Activated effector memory CD4-positive, alpha-beta T cell treated with Interleukin-2 at 50 U/mL for 16 hours (primary cell): ENCODE results near the gene SLC5A2.
"Not testable (repeated sequence)": the region's sequence is repeated elsewhere in the genome, so short reads cannot be mapped to it uniquely, and the experiment has no call there.

Experiments used
- DNase-seq: peaks from one replicate; pipeline ENCODE4 v3.0.0-alpha.2; 2020

SLC5A2 gene

DNA sequence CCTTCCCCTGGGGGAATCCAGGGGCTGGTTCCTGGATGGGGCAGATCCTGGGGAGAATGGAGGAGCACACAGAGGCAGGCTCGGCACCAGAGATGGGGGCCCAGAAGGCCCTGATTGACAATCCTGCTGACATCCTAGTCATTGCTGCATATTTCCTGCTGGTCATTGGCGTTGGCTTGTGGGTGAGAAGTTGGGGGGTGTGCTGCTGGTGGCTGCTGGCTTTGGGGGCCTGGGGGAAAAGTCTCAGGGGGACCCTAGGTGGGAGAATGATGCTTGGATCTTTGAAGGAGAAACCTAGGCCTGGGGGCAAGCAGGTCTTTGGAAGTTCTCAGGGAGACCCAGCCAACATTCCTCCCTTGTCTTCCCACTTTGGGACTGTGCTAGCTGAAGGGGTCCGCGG lies at the start of gene SLC5A2:
SLC5A2 (plus strand) TSS at position 43 of the 400 bp plus-strand sequence; CDS start at position 57, 14 bp downstream.
- DNase-seq, result no peak

DNA sequence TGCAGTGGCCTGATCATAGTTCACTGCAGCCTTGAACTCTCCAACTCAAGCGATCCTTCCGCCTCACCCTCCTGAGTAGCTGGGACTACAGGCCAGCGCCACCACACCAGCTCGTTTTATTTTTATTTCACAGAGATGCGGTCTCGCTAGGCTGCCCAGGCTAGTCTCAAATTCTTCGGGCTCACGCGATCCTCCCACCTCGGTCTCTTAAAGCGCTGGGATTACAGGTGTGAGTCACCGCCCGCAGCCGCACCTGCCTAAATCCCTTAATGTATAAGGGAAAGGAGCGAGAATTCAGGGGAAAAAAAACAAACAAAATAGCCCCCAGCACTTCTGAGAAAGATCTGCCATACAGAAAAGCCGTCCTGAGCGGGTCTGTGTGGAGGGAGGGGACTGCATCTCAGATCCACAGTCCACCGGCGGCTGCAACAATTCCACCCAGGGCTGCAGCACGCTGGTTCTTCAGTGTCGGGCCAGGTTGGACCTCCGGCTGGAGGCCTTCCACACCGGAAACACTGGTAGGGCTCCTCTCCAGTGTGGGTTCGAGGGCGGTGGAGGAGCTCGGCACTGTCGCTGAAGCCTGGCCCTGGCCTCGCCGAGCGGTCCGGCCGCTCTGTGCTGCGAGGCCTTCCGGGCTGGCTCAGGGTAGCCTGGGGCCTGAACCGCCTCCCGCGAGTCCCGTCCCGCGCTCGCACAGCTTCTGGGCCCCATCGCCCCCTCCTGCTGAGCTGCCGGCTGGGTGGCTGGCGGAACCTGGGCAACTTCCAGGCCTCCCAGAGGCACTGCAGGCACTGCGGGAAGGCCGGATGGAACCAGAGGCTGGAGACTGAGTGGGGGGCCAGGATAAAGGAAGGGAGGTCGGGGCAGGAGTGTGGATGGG lies 47.3 kb upstream of the SLC5A2 start:
- DNase-seq, result no peak

DNA sequence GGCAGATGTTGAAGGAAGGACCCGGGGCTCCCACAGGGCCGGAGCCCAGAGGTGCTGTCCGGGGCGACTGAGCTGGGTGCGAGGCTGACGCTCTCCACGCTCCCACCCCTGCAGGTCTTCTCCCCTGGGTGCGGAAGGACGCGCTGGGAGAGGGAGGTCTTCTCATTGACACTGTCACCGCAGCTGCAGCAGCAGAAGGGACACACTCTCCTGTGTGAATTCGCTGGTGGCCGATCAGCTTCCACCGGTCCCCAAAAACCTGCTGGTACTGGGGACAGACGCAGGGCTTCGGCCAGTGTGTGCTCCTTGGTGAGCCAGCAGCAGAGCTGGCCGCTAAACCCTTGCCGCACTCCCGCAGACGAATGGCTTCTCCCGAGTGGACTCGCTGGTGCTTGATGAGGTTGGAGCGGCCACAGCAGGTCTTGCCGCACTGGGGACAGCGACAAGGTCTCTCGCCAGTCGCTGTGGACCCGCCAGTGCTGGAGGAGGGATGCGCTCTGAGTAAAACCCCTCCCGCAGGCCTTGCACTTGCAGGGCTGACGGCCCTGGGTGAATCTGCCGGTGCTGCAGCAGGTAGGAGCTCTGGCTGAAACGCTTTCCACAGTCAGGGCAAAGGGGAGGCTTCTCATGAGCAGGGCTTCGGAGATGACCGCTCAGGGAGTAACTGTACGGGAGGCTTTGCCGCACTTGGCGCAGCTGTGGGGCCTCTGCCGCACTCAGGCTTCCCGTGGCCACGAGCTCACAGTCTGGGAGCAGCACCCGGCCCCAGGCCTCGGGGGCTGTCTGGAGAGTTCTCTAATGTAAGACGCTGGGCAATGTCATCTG lies 46.5 kb upstream of the SLC5A2 start:
- DNase-seq, result no peak

DNA sequence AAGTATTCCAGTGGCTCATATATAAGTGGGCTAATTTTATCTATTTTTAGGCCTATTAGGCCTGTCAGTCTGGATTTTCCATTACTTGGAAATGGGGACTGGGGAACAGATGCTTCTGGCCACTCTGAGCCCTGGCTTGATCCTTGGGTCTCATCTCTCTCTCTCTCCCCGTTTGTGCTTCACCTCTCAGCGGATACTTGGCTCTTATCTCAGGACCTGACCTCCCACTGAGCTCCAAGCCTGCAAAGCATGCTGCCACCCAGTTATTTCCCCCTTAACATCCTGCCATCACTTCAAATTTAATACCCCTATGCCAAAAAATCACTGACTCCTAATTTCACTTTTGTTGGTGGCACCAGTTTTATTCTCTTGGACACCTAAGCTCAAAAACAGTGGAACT lies 44.5 kb upstream of the SLC5A2 start:
- no peak for DNase-seq

DNA sequence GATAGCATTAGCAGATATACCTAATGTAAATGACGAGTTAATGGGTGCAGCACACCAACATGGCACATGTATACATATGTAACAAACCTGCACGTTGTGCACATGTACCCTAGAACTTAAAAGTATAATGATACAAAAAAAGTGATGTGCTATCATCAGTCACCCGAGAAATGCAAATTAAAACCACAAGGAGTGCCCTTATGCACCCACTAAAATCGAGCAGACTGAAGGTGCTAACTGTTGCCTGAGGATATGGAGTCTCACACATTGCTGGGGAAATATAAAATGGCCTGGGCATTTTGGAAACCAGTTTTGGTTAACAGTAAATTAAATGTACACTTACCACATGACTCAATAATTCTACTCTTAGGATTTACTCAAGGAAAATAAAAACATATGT lies 43.9 kb upstream of the SLC5A2 start:
- not testable (repeated sequence) for DNase-seq

DNA sequence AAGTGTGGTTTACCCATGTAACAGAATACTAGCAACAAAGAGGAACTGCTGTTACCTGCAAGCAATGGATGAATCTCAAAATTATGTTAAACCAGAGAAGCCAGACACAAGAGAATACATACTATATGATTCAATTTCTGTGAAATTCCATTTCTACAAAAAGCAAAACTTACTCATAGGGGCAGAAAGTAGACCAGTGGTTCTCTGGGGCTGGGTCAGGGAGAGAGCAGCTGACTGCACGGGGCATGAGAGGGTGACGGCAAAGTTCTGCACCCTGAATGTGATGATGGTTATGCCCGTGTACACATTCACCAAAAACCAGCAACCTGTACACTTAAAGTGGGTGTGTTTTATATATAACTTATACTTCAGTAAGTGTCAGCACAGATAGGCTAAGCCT lies 43.4 kb upstream of the SLC5A2 start:
- DNase-seq, result no peak

DNA sequence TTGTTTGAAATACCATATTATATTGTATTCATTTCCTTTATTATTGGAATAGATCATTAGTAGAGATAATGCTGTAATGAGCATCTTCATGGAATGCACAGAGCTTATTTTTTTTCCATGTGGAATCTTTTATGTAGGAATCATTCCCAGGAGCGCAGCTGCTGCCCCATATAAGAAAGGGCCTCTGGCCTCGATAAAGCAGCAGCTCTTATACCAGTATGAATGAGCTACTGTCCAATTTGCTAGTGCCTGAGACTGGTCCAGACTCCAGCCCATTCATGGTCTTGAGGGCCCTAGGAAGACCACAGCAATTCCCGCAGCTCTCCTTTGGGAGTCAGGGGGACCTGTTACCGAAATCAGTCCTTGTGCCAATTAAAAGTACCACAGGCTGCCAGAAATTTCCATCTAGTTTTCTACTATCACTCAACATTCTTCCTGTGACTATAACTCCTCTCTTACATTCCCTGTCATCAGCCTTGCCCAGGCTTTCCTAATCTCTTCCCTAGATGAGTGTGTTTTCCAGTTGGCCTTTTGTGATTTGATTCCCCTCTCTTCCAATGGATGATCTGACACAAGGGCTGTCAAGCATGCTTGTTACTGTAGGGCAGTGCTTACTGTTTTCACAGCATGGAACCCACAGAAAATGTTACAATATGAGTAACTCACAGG lies 42.3 kb upstream of the SLC5A2 start:
- DNase-seq, result no peak

DNA sequence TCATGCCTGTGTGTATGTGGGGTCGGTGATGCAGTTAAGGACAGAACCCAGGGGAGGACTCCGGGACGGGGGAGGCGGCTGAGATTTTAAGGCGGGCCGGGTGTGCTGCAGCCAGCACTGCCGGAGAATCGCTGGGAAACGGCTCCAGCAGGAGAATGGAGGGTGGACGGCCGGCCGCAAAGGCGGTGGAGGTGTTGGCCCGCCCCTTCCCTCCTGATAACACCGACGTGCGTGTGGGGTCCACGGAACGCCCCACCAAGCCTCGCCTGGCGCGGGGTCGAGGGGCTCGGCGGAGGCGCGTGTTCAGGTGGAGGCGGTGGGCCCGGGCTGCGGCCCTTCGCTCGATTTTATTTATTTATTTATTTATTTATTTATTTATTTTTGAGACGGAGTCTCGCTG lies 41.0 kb upstream of the SLC5A2 start:
- no peak for DNase-seq

DNA sequence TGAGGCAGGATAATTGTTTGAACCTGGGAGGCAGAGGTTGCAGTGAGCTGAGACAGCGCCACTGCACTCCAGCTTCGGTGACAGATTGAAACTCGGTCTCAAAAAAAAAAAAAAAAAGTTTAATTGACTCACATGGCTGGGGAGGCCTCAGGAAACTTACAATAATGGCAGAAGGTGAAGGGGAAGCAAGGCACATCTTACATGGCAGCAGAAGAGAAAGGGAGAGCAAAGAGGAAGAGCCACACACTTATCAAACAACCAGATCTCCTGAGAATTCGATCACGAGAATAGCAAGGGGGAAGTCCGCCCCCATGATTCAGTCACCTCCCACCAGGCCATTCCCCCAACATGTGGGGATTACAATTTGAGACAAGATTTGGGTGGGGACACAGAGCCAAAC lies 37.0 kb upstream of the SLC5A2 start:
- not testable (repeated sequence) for DNase-seq

DNA sequence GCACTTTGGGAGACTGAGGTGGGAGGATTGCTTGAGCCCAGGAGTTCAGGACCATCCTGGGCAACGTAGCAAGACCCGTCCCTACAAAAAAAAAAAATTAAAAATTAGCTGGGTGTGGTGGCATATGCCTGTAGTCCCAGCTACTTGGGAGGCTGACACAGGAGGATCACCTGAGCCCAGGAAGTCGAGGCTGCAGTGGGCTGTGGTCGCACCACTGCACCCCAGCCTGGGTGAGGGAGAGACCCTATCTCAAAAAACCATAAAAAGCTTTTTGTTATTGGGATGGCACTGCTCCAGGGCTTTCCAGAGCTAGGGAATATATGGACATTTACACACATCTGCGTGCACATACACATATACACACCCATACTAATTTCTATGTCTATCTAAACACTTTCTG lies 31.7 kb upstream of the SLC5A2 start:
- DNase-seq, result no peak

DNA sequence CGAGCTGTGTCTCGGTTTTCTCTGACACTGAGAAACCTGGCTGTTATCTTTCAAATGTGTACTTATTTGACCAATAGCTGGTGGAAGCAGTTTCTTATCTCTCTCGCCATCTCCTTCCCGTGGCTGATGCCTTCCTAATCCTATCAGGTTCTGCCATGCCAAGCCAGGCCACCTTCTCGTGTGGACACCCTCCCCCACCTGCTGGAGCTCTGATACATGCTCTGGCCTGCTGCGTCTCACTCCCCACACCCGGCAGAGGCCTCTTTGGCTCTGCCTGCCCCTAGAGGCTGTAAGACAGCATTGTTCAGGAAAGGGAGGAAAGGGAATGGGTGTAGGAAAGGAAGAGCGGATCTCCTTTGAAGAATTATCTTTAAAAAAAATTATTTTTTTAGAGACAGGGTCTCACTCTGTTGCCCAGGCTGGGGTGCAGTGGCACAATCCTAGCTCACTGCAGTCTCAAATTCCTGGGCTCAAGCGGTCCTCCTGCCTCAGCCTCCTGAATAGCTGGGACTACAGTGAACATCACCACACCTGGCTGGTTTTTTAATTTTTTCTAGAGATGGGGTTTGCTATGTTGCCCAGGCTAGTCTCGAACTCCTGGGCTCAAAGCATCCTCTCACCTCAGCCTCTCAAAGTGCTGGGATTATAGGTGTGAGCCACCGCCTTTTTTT lies 31.1 kb upstream of the SLC5A2 start:
- no peak for DNase-seq

DNA sequence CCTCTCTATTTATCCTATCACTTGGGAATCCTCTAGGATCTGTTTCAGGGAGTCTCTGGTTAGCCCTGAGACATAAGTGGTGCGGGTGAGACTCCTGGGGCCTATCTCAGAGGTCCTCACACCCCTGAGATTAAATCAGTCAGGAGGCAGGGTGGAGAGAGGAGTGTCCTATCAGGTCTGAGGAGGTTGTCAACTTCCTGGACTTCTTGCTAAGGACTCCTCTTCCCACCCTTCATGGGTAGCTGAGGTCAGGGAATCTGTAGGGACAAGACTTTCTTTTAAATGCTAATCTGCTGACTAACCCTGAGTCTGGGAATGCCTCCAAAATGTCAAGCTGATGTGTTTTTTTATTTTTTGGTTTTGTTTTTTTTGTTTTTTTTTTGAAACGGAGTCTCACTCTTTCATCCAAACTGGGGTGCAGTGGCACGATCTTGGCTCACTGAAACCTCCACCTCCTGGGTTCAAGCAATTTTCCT lies 30.3 kb upstream of the SLC5A2 start:
- no peak for DNase-seq

DNA sequence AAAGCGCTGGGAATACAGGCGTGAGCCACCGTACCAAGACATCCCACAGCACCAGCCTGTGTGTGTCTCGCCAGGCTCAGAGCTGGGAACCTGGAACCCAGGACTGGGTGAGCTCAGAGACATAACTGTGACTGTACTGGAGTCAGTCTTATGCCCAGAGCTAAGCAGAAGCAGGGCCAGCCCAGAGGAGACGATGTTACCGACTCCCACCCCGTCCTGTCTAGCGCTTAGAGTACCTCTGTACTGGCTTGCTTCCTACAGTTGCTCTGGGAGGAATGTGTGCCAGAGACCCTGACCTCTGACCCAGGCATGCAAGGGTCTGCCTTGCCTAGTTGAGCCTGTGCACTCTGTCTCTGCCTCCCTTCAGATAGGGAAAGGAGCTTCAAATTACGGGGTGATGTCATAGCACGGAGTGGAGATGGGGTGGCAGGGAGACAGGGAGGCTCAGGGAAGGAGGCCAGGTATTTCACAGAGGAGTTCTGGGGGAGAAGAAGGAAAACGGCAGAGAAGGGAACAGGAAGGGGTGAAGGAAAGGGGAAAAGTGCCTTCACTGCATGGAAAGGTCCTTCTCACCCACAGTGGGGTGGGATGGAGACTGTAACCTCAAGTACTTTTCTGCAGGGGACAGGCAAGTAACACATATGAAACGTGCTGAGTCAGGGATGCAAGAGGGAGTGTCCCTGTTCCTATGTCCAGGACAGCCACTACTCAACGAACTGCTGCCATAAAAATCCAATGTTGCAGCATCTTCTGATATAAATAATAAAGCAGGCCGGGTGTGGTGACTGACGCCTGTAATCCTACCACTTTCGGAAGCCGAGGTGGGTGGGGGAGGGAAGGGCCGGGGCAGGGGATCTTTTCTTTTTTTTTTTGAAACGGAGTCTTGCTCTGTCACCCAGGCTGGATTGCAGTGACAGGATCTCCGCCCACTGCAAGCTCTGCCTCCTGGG lies 29.4 kb upstream of the SLC5A2 start:
- no peak for DNase-seq

DNA sequence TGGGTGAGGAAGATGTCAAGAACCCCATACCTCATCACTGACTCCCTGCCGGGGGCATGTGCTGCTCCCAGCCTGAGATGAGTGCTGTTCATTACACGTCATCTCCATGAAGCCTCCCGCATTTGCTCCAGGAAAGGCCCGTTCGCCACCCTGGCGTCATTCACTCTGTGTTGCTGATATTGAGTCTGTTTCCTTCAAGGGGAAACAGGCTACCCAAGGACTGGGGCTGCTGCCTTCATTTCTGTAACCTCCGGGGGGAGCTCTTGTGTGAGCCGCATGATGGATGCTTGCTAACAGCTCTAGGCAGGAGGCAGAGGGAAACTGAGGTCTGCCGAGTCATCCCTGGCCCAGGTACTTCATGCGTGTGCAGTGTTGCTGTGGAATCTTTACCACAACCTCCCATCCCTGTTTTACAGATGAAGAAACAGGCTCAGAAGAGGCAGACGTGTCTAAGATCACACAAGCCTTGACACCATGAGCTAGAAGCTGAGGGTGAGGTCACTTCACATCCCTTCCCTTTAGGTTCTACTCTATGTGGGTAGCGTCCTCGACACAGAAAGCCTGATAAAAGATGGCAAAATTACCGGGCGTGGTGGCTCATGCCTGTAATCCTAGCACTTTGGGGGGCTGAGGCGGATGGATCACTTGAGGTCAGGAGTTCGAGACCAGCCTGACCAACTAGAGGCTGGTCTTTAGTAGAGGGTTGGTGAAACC lies 27.2 kb upstream of the SLC5A2 start:
- no peak for DNase-seq

DNA sequence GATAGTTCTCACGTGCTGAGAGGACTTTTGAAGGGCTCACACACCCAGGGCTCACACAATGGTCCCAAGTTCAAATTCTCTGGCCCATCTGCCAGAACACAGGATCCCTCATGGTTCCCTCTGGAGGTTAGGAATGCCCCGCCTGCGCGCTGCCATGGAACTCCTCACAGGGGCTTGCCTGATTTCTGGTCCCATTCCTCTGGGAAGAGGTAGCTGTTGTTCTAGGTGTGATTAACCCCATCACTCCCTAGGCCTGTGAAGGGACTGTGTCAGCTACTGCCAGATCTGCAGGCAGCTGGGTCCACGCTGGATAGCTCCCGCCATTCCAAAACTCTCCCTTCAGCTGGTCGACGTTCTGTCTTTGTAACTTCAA lies 25.9 kb upstream of the SLC5A2 start:
- no peak for DNase-seq

DNA sequence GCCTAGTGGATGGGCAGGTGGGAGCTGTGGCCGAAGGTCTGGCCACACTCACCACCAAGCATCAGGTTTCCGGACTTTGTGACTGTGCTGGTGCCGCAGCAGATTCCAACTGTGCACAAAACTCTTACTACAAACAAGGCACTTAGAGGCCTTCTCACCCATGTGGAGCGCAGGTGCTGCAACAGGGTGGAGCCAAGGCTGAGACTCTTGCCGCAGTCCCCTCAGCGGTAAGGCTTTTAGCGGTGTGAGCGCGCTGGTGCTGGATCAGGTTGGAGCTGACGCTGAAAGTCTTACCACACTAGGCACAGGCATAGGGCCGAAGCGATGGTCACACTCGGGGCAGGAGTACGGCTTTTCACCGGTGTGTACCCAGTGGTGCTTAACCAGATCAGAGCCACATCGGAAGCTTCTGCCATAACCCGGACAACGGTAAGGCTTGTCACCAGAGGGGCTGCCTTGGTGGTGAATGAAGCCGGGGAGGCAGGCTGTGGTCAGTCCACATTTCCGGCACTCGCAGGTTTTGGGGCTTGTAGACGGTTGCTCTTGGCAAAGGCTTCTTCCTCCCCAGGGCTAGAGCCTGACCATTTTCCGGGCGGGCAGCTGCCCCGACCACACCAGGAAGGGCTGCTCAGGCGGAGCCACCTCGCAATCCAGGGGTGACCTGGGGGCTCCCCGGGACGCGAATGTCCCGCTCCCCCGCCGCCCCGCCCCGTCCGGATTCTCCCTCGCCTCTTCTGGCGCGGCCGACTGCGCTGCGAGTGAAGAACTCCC lies 24.7 kb upstream of the SLC5A2 start:
- peak; percentile 36 for DNase-seq

DNA sequence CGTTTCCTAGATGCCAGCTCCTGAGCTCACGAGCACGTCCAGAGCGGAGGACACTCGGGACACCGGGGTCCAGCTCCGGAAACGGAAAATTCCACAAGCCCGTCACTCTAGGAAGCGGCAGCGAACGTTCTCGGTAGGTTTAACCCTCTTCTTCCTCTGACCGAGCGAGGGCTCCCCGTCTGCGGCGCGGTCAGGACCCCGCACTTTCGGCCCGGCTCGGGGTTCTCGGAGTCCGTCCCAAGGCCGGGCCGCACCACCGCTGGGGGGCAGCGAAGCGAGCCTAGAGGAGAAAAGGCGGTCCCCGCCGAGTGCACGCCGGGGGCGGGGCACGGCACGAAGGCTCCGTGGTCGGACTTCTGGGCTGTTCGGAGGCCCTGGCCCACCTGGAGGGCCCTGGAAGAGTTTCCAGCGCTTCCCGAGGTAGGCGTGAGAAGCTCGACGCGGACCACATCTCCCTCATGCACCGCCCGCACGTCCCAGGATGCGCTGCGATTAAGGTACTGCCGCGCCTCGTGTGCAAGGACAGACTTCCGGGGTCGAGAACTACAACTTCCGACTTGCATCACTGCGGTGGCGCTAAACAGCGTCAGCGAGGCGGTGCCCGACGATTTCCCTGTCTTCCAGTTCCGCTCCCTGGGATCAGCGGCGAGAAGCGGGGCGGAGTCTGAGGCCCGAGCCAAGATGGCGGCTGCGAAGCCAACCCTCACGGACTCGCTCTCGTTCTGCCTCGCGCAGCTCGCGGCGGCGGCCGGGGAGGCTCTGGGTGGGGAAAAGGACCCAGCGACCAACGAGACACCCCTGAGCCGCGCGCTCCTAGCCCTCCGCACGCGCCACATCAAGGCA lies 23.9 kb upstream of the SLC5A2 start, which contains the start of gene ARMC5:
ARMC5 (plus strand) TSS at position 658 of the 843 bp plus-strand sequence; CDS start at position 682, 24 bp downstream.
- peak; percentile 93 for DNase-seq

DNA sequence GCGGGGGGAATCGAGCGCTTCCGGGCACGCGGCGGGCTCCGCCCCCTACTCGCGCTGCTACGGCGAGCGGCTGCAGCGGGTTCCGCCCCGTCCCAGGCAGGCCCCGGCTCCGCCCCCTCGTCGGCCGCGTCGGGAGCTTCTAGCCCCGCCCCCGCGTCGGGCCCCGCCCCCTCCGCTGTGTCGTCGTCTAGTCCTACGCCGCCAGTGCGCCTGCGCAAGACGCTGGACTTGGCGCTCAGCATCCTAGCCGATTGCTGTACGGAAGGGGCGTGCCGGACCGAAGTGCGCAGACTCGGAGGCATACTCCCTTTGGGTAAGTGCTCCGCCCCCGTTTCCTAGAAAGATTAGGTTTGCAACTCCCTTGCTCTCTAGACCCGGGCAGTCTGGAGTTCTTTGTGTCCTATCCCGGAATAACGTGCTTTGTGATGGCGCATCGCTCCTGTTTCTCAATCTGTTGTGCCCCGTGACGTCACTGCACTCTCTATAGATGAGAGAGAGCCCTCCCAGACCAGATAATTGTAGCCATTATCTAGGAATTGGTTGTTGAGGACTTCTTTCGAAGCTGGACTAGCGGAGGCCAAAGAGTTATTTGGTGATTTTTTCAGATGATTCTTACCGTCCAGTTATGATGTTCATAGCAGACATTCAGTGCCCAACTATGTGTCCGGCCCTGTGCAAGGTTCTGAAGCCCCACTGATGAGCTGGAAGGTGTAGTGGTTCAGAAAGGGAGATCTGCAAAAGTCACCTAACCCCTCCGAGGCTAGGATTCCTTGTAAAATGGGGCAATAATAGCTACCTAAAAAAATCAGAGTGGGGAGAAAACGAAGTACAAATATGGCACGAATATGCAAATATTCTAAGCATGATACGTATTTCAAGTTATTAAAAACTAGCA lies 23.0 kb upstream of the SLC5A2 start:
- peak; percentile 100 for DNase-seq
